Head of caudate nucleus (tissue), 42 donors: Measurements from ENCODE around the gene TUBGCP5.
A peak's percentile ranks its signal among the peaks of the same experiment; 100 is the strongest.
"Not testable (repeated sequence)": the region's sequence is repeated elsewhere in the genome, so short reads cannot be mapped to it uniquely, and the experiment has no call there.

Source experiments
- DNase-seq, 42 donors: peaks; one replicate each; pipeline versions ENCODE4 v3.0.0 to v3.0.0-alpha.2; 2020 to 2021; ENCODE audit warnings: mixed read lengths in 7 of 42
- intact Hi-C: fragments of 100-400 bp; cut with DNase I; formaldehyde crosslinking; loops from one replicate; pipeline ENCODE4 v1.15.0; 2022

Gene TUBGCP5

GRCh38 chr15:23048572-23049282, 9.4 kb upstream of the TUBGCP5 start:
- intact Hi-C loops, DNase-seq: not testable (repeated sequence)

GRCh38 chr15:23043987-23044386, 4.6 kb upstream of the TUBGCP5 start:
- intact Hi-C loops, DNase-seq: not testable (repeated sequence)

- intact Hi-C loops, DNase-seq: not testable (repeated sequence)
Observed at GRCh38 chr15:23043535-23043934, 4.2 kb upstream of the TUBGCP5 start.

GRCh38 chr15:23041736-23042135, 2.4 kb upstream of the TUBGCP5 start:
- DNase-seq: not testable (repeated sequence)

GRCh38 chr15:23039917-23040281, 530 bp upstream of the TUBGCP5 start:
- intact Hi-C loops: no loop called here
- DNase-seq: no peak

More at GRCh38 chr15:23041736-23042135, 2.4 kb upstream of the TUBGCP5 start:
- intact Hi-C loops: not testable (repeated sequence)

GRCh38 chr15:23038726-23039142, 635 bp downstream of the TUBGCP5 start:
- intact Hi-C loops: no loop called here
- DNase-seq: peak in 20 of 42 donors; percentile 11 to 76 (median 30)

- DNase-seq: peak in 35 of 42 donors; percentile 14 to 82 (median 48)
- intact Hi-C loops: no loop called here
Observed at GRCh38 chr15:23035964-23036566, 3.3 kb downstream of the TUBGCP5 start.

GRCh38 chr15:23033979-23034378, 5.4 kb downstream of the TUBGCP5 start:
- DNase-seq: peak in 1 of 42 donors; percentile 3
- intact Hi-C loops: no loop called here

- intact Hi-C loops: no loop called here
- no peak for DNase-seq
Observed at GRCh38 chr15:23026218-23026617, 13.2 kb downstream of the TUBGCP5 start.

GRCh38 chr15:23022156-23022555, 17.2 kb downstream of the TUBGCP5 start:
- intact Hi-C loops: no loop called here
- no peak for DNase-seq

- intact Hi-C loops: no loop called here
- DNase-seq: peak in 1 of 42 donors; percentile 17
Observed at GRCh38 chr15:23014394-23015000, 24.9 kb downstream of the TUBGCP5 start.

GRCh38 chr15:23013681-23014080, 25.7 kb downstream of the TUBGCP5 start:
- peak in 2 of 42 donors; percentile 13 to 39 for DNase-seq
- intact Hi-C loops: no loop called here

- intact Hi-C loops: not testable (repeated sequence)
- peak in 2 of 42 donors; percentile 18 to 20 for DNase-seq
Observed at GRCh38 chr15:23012616-23013015, 26.8 kb downstream of the TUBGCP5 start.

GRCh38 chr15:23003736-23004135, 35.6 kb downstream of the TUBGCP5 start:
- intact Hi-C loops: no loop called here

GRCh38 chr15:23002920-23003319, 36.4 kb downstream of the TUBGCP5 start:
- intact Hi-C loops: no loop called here
- peak in 2 of 42 donors; percentile 18 to 37 for DNase-seq

More at GRCh38 chr15:23003736-23004135, 35.6 kb downstream of the TUBGCP5 start:
- DNase-seq: peak in 3 of 42 donors; percentile 9 to 19 (median 16)

- intact Hi-C loops: no loop called here
- no peak for DNase-seq
Observed at GRCh38 chr15:22995795-22996194, 43.6 kb downstream of the TUBGCP5 start.

- DNase-seq: peak in 2 of 42 donors; percentile 29 to 39
- intact Hi-C loops: no loop called here
Observed at GRCh38 chr15:22992024-22992326, 47.4 kb downstream of the TUBGCP5 start.

- intact Hi-C loops: no loop called here
- peak in 3 of 42 donors; percentile 13 to 32 (median 29) for DNase-seq
Observed at GRCh38 chr15:22989576-22990477, 49.5 kb downstream of the TUBGCP5 start.

- intact Hi-C loops: no loop called here
- DNase-seq: peak in 2 of 42 donors; percentile 8 to 18
Observed at GRCh38 chr15:22988811-22989210, 50.6 kb downstream of the TUBGCP5 start.
